Liver (tissue), 3 donors: ENCODE results near the gene SLC25A19.

Experiments used
- ATF3 ChIP-seq: IDR thresholded peaks from 2 replicates; pipeline ENCODE4 v1.6.1; 2016; ENCODE audit warnings: antibody characterized with exemption
- CTCF ChIP-seq: fragments of 150-350 bp; IDR thresholded peaks from 2 replicates; pipeline ENCODE4 v1.5.1; 2017; ENCODE audit warnings: improper control_type of control experiment, low read depth, low read length; ENCODE audit not compliant: missing input control
- REST ChIP-seq: IDR thresholded peaks from 2 replicates; pipeline ENCODE4 v1.6.1; 2016; ENCODE audit warnings: antibody characterized with exemption, mild to moderate bottlenecking
- YY1 ChIP-seq: IDR thresholded peaks from 2 replicates; pipeline ENCODE4 v1.6.1; 2016; ENCODE audit warnings: antibody characterized with exemption, mild to moderate bottlenecking
- donor health status: healthy.
- donor health status: healthy.

GRCh38 chr17:75335315-75335714, 46.1 kb upstream of the SLC25A19 start:
- no peak for TF ChIP-seq CTCF
- no peak for TF ChIP-seq YY1
- no peak for TF ChIP-seq ATF3
- TF ChIP-seq REST = no peak
